C1 segment of cervical spinal cord (tissue), 14 donors: ENCODE results near the gene FBXL7.

Experiments used
- DNase-seq, 14 donors: peaks; one replicate each; lab custom pipeline; 2025; lab: John Stamatoyannopoulos, UW

FBXL7 gene

DNA sequence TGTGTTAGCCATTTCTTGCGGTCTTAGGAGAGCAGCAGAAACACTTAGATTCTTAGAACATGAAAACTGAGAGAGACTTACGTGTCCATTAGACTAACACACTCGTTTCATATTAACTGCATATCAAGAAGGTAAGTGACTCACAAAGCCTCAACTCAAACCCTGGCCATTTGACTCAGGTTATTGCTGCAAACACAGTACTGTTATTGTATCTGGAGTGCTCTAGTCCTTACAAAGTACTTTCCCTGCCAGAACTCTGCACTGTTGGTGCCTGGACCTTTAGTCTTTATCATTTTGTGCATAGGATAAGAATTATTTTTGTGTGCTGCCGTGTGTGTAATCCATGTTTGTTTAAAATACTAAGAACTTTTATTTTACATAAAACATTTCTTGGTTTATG lies 155.7 kb downstream of the FBXL7 start:
- no peak for DNase-seq

- DNase-seq, result no peak
Measured at GRCh38 chr5:15664961-15665360, 165.0 kb downstream of the FBXL7 start.

DNA sequence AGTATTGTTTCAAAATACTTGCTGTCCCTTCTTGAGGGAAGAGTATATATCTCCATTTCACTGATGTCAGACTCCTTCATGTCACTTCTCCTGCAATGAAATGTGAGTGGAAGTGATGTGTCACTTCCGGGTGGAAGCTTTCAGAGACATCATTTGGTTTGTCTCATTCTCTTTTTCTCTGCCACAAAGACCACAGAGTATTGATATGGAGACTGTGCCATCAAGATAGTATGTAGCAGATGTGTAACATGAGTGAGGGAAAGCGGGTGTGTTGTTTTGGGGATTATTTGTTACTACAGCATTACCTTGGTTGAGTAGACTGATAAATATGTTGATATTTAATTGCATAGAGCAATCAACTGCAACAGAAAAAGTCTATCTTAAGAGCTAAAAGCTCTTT lies 169.8 kb downstream of the FBXL7 start:
- DNase-seq, result no peak

GRCh38 chr5:15674716-15675115 lies 174.7 kb downstream of the FBXL7 start:
- DNase-seq, result no peak

DNA sequence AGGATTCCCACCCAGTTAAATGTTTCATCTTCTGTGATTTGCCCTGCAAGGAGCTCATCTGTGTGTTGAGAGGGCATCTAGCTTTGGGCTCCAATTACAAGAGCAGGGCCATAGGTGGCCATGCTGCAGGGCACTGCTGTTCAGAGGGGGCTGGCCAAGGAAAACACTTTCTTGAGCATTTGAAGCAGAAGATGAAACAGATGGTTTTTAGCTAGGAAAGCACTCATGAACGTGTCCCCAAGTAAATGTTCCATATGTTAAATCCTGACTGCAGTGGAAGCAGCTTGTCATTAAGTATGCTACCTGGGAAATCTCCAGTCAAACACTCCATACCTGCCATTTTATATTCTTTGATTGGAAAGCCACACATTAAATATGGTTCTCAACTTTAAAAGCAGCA lies 176.6 kb downstream of the FBXL7 start:
- no peak for DNase-seq

- DNase-seq, result no peak
Measured at GRCh38 chr5:15679161-15679560, 179.2 kb downstream of the FBXL7 start.

DNA sequence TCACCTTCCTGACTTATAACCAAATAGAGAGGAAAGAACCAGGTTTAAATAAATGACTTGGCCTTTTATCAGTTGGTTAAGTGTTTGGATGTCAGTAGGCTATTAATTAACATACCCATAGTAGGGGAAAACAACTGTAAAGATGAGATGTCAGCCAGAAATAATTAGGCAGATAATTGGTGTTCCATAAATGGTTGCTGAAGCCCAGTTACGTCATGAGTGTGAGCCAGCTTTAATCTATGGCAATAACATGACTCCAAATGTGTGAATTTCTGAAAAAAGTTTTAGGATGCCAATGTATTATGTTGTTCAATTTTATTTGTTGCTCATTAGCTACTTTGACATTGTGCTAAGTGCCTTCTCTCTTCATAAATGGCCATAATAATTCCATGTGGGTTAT lies 180.5 kb downstream of the FBXL7 start:
- DNase-seq, result no peak

DNA sequence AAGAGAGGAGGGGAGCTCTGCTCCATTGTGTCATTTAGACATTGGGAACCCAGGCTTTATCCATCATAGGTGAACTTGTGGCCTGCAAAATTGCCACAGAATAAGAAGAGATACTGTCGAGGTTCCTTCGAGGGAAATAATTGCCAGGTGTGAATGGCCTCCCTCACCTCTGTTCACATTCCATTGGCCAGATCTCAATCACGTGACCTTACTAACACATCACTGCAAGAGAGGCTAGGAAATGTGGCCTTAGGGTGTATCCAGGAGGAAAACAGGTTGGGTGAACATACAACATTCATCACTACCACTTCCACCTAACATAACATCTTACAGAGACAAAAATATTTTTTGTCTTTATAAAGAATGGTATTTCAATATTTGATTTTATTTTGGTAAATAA lies 182.1 kb downstream of the FBXL7 start:
- no peak for DNase-seq

GRCh38 chr5:15682566-15682965 lies 182.6 kb downstream of the FBXL7 start:
- DNase-seq, result no peak

DNA sequence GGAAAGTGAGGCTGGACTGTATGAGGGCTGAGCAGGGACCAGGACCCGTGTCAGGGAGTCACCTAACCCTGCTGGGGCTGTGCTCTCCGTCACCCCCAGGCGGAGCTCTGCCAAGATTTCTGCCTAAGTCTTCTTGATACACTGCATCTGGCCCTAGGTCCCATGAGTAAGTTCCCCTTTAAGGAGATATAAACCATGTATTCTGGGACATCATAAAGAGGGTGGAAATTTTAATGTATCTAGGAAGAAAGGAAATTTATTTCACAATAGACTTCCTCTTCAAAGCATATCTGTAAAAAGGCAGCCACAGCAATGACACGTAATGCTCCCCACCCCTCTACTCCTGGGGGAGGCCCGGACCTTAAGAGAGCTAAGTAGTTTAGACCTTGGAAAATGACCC lies 183.4 kb downstream of the FBXL7 start:
- DNase-seq, result no peak

DNA sequence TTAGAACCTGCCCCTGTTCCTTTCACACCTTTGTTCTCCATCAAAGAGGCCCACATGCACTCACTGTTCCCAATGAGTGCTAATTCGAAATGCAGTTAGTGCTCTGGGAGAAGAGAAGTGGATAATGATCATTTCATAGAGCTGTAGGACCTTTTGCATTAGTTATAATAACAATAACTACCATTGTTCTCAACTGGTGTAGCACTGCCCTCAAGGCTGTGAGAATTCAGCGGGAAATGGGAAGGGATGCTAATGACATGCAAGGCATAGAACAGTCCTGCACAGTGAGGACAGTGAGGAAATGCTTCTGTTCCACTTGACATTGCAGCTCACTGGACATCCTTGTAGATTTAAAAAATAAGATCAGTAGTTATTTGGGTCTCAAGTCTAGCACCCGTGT lies 187.4 kb downstream of the FBXL7 start:
- DNase-seq, result no peak

- no peak for DNase-seq
Measured at GRCh38 chr5:15689836-15690235, 189.9 kb downstream of the FBXL7 start.

DNA sequence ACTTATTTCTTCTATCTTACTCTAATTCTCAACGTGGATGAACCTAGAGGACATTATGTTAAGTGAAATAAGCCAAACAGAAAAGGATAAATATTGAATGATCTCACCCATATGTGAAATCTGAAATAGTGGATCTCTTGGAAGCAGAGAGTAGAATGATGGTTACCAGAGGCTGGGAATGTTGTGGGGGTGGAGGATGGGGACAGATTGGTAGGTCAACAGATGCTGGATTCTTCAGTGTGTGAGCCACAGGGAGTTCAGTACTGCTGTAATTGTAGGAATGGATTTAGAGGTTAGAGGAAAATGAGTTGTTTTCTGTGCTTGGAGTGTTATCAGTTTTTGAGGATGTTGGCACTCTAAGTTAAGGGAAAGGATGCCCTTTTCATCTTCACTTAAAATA lies 190.6 kb downstream of the FBXL7 start:
- DNase-seq, result no peak

- DNase-seq, result no peak
Measured at GRCh38 chr5:15691521-15691920, 191.5 kb downstream of the FBXL7 start.

DNA sequence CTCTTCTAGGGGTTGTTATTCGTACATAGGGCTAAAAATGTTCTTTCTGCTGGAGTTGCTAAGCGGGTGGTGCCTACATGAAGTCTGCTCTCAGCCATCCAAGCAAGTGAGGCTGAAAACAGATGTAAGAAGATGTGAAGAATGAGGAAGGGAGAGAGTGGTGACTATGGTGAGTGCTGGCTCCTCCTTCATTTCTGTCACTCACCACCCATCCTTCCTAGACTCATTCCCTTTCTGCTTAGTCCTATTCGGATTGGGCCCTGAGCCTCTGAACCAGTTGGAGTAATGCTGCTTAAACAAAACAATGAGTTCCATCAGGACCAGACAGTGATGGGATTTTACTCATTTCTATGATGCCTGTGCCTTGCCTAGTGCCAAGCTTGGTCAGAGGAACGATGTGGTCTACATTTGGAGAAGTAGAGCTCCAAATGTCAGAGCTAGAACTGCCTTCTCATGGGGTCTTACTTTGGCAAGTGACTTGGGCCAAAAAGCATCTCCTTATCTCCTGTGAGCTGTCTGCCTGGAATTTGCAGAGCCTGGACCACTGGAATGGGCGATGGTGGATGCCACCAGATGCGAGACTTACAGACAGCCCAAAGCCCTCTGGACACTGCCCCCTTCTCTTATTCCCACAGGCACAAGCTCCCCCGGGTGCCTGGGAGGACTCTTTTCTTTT lies 192.9 kb downstream of the FBXL7 start:
- no peak for DNase-seq

GRCh38 chr5:15693382-15693728 lies 193.4 kb downstream of the FBXL7 start:
- no peak for DNase-seq

GRCh38 chr5:15693933-15694332 lies 194.0 kb downstream of the FBXL7 start:
- no peak for DNase-seq

GRCh38 chr5:15694696-15695214 lies 194.8 kb downstream of the FBXL7 start:
- DNase-seq, result no peak

- no peak for DNase-seq
Measured at GRCh38 chr5:15695215-15695731, 195.3 kb downstream of the FBXL7 start.

DNA sequence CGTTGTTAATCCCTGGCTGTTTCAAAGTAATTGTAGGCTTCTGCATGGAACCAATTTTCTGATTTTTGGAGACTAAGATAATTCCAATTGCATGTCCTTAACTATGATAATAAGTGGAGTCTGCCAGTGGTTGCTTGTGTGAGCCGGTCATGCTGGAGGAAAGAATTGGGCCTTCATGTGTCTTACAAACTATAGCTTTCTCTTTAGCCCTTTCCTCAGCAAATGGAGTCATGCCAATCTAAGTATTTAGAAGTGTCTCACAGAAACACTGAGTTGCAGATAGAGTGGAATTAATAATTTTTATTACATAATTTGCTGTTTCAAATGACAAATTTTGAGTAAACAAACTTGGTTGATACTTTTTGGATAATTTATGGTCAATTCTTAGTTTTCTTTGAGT lies 200.4 kb downstream of the FBXL7 start:
- DNase-seq, result no peak

DNA sequence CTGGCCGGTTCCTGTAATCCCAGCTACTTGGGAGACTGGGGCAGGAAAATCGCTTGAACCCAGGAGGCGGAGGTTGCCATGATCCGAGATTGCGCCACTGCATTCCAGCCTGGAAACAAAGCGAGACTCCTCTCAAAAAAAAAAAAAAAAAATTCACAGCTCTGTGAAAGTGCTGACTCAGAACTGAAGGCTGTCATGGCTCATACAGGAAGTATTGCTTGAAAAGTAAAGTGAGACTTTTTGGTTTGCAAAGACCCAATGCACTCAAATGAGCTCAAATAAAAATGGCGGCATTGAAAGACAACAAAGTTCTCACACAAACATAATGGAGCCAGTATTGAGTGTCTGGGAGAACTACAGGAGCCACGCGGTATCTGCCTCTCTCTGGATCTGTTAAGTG lies 202.1 kb downstream of the FBXL7 start:
- no peak for DNase-seq

- no peak for DNase-seq
Measured at GRCh38 chr5:15703901-15704300, 203.9 kb downstream of the FBXL7 start.

DNA sequence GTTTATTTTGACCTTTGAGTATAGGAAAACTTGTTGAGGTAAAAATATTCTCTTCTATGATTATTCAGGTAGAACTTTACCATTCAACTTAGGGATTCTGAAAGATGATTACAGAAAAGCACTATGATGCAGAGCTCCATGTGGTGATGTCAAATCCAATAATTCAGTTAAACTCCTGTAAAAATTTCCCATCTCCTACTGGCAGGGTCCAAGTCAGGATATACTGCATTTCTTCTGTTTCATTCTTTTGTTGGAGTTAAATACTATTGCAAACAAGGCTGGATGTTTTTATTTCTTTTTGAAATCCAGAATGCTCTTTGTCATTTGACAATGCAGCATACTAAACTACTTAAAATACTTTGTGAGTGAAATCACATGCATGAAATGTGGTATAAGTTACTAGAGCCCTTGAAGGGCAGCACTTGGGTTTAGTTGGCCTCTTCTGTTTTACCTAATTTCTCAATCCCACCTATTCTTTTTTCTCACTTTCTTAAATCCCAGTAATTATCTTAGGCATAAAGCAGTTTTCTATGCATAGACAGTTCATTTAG lies 204.5 kb downstream of the FBXL7 start:
- DNase-seq, result no peak

- no peak for DNase-seq
Measured at GRCh38 chr5:15707631-15708030, 207.7 kb downstream of the FBXL7 start.
